Activated T-helper 1 cell treated with anti-CD3 and anti-CD28 coated beads, Interleukin-12 subunit alpha, Interleukin-12 subunit beta, Interleukin-2, Interleukin-4 antibody, amounts not matched to agents 30 ng/mL and 10 ng/mL and 1 ng/mL, durations not matched to agents 14 hours and 24 hours and 36 hours (primary cell): ENCODE results near the gene SIGLEC1. TPM values are rescaled to one million over a fixed set of nuclear protein-coding genes. Genes with fewer than 3 reads are reported as not detected.

ENCODE experiments used
- DNase-seq: peaks from one replicate; pipeline ENCODE4 v3.0.0; 2021; ENCODE audit warnings: low spot score
- H3K27ac Mint-ChIP-seq: one replicate; pipeline ENCODE4 v1.8.0; 2021; ENCODE audit warnings: mild to moderate bottlenecking, mixed read lengths
- H3K27me3 Mint-ChIP-seq: one replicate; pipeline ENCODE4 v1.8.0; 2022; ENCODE audit warnings: mild to moderate bottlenecking, moderate library complexity, mixed read lengths; ENCODE audit not compliant: insufficient read depth
- H3K36me3 Mint-ChIP-seq: one replicate; pipeline ENCODE4 v1.8.0; 2021; ENCODE audit warnings: low read depth, mixed read lengths
- H3K4me1 Mint-ChIP-seq: one replicate; pipeline ENCODE4 v1.8.0; 2021; ENCODE audit warnings: low read depth, mixed read lengths
- H3K4me3 Mint-ChIP-seq: one replicate; pipeline ENCODE4 v1.8.0; 2021; ENCODE audit warnings: mild to moderate bottlenecking, moderate library complexity, mixed read lengths
- H3K9me3 Mint-ChIP-seq: one replicate; pipeline ENCODE4 v1.8.0; 2021; ENCODE audit warnings: mixed read lengths
- intact Hi-C: fragments of 100-400 bp; cut with micrococcal nuclease; formaldehyde crosslinking; loops from one replicate; pipeline ENCODE4 v1.15.1; 2024
- total RNA-seq: library from RNA; stranded (reverse); gene quantifications from 2 replicates; pipeline ENCODE4 v1.2.3, GENCODE V29; 2022

Gene SIGLEC1
- total RNA-seq, 1 donor from 2014 or later, result not detected

- Mint-ChIP-seq H3K4me3 (no peak overlapping the region), H3K36me3 (no peaks in the 10 kb centered on the region), H3K9me3 (no peaks in the 10 kb centered on the region), H3K27me3 (peaks cover 31% of the 10 kb centered on the region), H3K4me1 (no peaks in the 10 kb centered on the region), H3K27ac (no peak overlapping the region)
- DNase-seq, result no peak
- intact Hi-C loops, result no loop called here
Observed at GRCh38 chr20:3686421-3686820, 26.0 kb downstream of the SIGLEC1 start.

- no peaks in the 10 kb centered on the region for H3K4me1 Mint-ChIP-seq
- H3K36me3 Mint-ChIP-seq, result no peaks in the 10 kb centered on the region
- peaks cover 40% of the 10 kb centered on the region for H3K27me3 Mint-ChIP-seq
- no peak for DNase-seq
- no peaks in the 10 kb centered on the region for H3K9me3 Mint-ChIP-seq
- intact Hi-C loops, result no loop called here
- H3K27ac Mint-ChIP-seq, result no peak overlapping the region
- H3K4me3 Mint-ChIP-seq, result no peak overlapping the region
Observed at GRCh38 chr20:3685341-3685740, 27.1 kb downstream of the SIGLEC1 start.

GRCh38 chr20:3681931-3682781 is 30.2 kb downstream of the SIGLEC1 start, which contains the start of gene ADAM33:
Gene ADAM33 (minus strand): TSS chr20:3682010. CDS start chr20:3682004, 6 bp downstream.
- H3K27me3 Mint-ChIP-seq, result peaks cover 49% of the 10 kb centered on the region
- no peak within 1 kb of the TSS for H3K27ac Mint-ChIP-seq
- H3K4me3 Mint-ChIP-seq, result no peak within 1 kb of the TSS
- intact Hi-C loops, result no loop called here
- no peaks in the 10 kb centered on the region for H3K9me3 Mint-ChIP-seq
- no peak for DNase-seq
- no peaks in the 10 kb centered on the region for H3K36me3 Mint-ChIP-seq
- no peaks in the 10 kb centered on the region for H3K4me1 Mint-ChIP-seq

GRCh38 chr20:3681352-3681930 is 31.0 kb downstream of the SIGLEC1 start:
- Mint-ChIP-seq H3K27me3 (peaks cover 49% of the 10 kb centered on the region), H3K9me3 (no peaks in the 10 kb centered on the region), H3K4me1 (peaks cover 5% of the 10 kb centered on the region), H3K36me3 (no peaks in the 10 kb centered on the region), H3K4me3 (no peak overlapping the region), H3K27ac (no peak overlapping the region)
- intact Hi-C loops, result no loop called here
- DNase-seq, result no peak

- Mint-ChIP-seq H3K36me3 (no peaks in the 10 kb centered on the region), H3K27me3 (peaks cover 51% of the 10 kb centered on the region), H3K9me3 (no peaks in the 10 kb centered on the region), H3K4me1 (peaks cover 5% of the 10 kb centered on the region), H3K27ac (no peak overlapping the region), H3K4me3 (no peak overlapping the region)
- intact Hi-C loops, result no loop called here
- no peak for DNase-seq
Observed at GRCh38 chr20:3680701-3681351, 31.6 kb downstream of the SIGLEC1 start.

GRCh38 chr20:3679749-3680700 is 32.4 kb downstream of the SIGLEC1 start:
- no peak for DNase-seq
- H3K4me3 Mint-ChIP-seq, result no peak overlapping the region
- H3K27ac Mint-ChIP-seq, result no peak overlapping the region
- no peaks in the 10 kb centered on the region for H3K36me3 Mint-ChIP-seq
- peaks cover 5% of the 10 kb centered on the region for H3K4me1 Mint-ChIP-seq
- H3K27me3 Mint-ChIP-seq, result peaks cover 58% of the 10 kb centered on the region
- H3K9me3 Mint-ChIP-seq, result no peaks in the 10 kb centered on the region
- intact Hi-C loops, result loop anchor here (5.0 kb wide), 2 partner anchors 67 to 407 kb away; no protein-coding TSS in a partner anchor

GRCh38 chr20:3678856-3679720 is 33.3 kb downstream of the SIGLEC1 start:
- peaks cover 5% of the 10 kb centered on the region for H3K4me1 Mint-ChIP-seq
- intact Hi-C loops, result loop anchor here (5.0 kb wide), 2 partner anchors 68 to 408 kb away; no protein-coding TSS in a partner anchor
- H3K4me3 Mint-ChIP-seq, result no peak overlapping the region
- no peaks in the 10 kb centered on the region for H3K9me3 Mint-ChIP-seq
- H3K36me3 Mint-ChIP-seq, result no peaks in the 10 kb centered on the region
- H3K27ac Mint-ChIP-seq, result no peak overlapping the region
- DNase-seq, result no peak
- peaks cover 59% of the 10 kb centered on the region for H3K27me3 Mint-ChIP-seq

- intact Hi-C loops, result loop anchor here (5.0 kb wide), 2 partner anchors 69 to 409 kb away; no protein-coding TSS in a partner anchor
- peaks cover 5% of the 10 kb centered on the region for H3K4me1 Mint-ChIP-seq
- H3K27me3 Mint-ChIP-seq, result peaks cover 54% of the 10 kb centered on the region
Observed at GRCh38 chr20:3678198-3678597, 34.2 kb downstream of the SIGLEC1 start.

GRCh38 chr20:3677733-3678132 is 34.7 kb downstream of the SIGLEC1 start:
- intact Hi-C loops, result loop anchor here (5.0 kb wide), 2 partner anchors 70 to 410 kb away; no protein-coding TSS in a partner anchor
- Mint-ChIP-seq H3K4me3 (no peak overlapping the region), H3K9me3 (no peaks in the 10 kb centered on the region), H3K27ac (no peak overlapping the region), H3K27me3 (peaks cover 54% of the 10 kb centered on the region), H3K36me3 (no peaks in the 10 kb centered on the region), H3K4me1 (peaks cover 5% of the 10 kb centered on the region)
- no peak for DNase-seq

More at GRCh38 chr20:3678198-3678597, 34.2 kb downstream of the SIGLEC1 start:
- DNase-seq, result no peak
- Mint-ChIP-seq H3K27ac (no peak overlapping the region), H3K4me3 (no peak overlapping the region), H3K9me3 (no peaks in the 10 kb centered on the region), H3K36me3 (no peaks in the 10 kb centered on the region)

GRCh38 chr20:3674995-3675900 is 37.2 kb downstream of the SIGLEC1 start:
- no peak overlapping the region for H3K27ac Mint-ChIP-seq
- peaks cover 5% of the 10 kb centered on the region for H3K4me1 Mint-ChIP-seq
- H3K27me3 Mint-ChIP-seq, result peaks cover 51% of the 10 kb centered on the region
- H3K9me3 Mint-ChIP-seq, result no peaks in the 10 kb centered on the region
- intact Hi-C loops, result loop anchor here (5.0 kb wide), 2 partner anchors 72 to 412 kb away; no protein-coding TSS in a partner anchor
- DNase-seq, result no peak
- H3K36me3 Mint-ChIP-seq, result no peaks in the 10 kb centered on the region
- H3K4me3 Mint-ChIP-seq, result no peak overlapping the region

- Mint-ChIP-seq H3K27ac (no peak overlapping the region), H3K36me3 (no peaks in the 10 kb centered on the region), H3K27me3 (peaks cover 49% of the 10 kb centered on the region), H3K9me3 (no peaks in the 10 kb centered on the region), H3K4me1 (peaks cover 5% of the 10 kb centered on the region), H3K4me3 (no peak overlapping the region)
- intact Hi-C loops, result no loop called here
- no peak for DNase-seq
Observed at GRCh38 chr20:3674447-3674846, 38.0 kb downstream of the SIGLEC1 start.
